ENCODE measurements around the gene RPTOR.

- no peak for TF ChIP-seq CTCF (IDR thresholded peaks at IDR 0.05; ENCODE audit: low read depth, low read length)
- TF ChIP-seq EZH2phosphoT487 (IDR thresholded peaks at IDR 0.05; ENCODE audit: low read depth): no peak
Observed at GRCh38 chr17:80997424-80998117, 452.9 kb downstream of the RPTOR start.
